ENCODE results near the gene BIRC5. TPM values are rescaled to one million over a fixed set of nuclear protein-coding genes. Genes with fewer than 3 reads are reported as not detected.

BIRC5 gene
- total RNA-seq, 1 experiment from 2014 or later, result 140 TPM

GRCh38 chr17:78268191-78268874 lies 54.3 kb downstream of the BIRC5 start:
- Histone ChIP-seq H3K4me1 (ENCODE audit: control insufficient read depth in 1 of 2, insufficient read depth in 2 of 2, low read length in 2 of 2) (peaks cover 0 to 8% of the 10 kb centered on the region in 2 experiments; a peak in 1 of 4 replicates), H3K4me2 (ENCODE audit: low read length) (no peak overlapping the region), H3K4me3 (replicated peaks in 1 of 2; ENCODE audit: low read depth in 1 of 2, low read length in 2 of 2) (no peak overlapping the region), H3K27me3 (ENCODE audit: insufficient read depth, low read length) (no peaks in the 10 kb centered on the region), H3K9ac (ENCODE audit: low read length) (no peak overlapping the region), H3K9me3 (ENCODE audit: control insufficient read depth in 1 of 2, insufficient read depth in 1 of 2, low read depth in 1 of 2, low read length in 2 of 2) (no peaks in the 10 kb centered on the region), H3K79me2 (ENCODE audit: insufficient read depth, low read length) (no peaks in the 10 kb centered on the region), H3K9me2 (ENCODE audit: insufficient read depth) (no peaks in the 10 kb centered on the region), H2AFZ (ENCODE audit: low read depth, low read length, poor library complexity, severe bottlenecking) (no peak overlapping the region), H3K36me3 (ENCODE audit: control insufficient read depth in 1 of 2, insufficient read depth in 2 of 2, low read length in 2 of 2) (no peaks in the 10 kb centered on the region), H3K27ac (ENCODE audit: low read depth, low read length) (no peak overlapping the region), H4K20me1 (ENCODE audit: insufficient read depth) (no peaks in the 10 kb centered on the region)
- CTCF ChIA-PET, result interaction anchor here (1.9 kb wide), 1 partner anchor 18 kb away, joined by 10 read pairs; no protein-coding TSS in a partner anchor
- ATAC-seq (no peak), DNase-seq (ENCODE audit: low read depth, low spot score) (no peak)
- BruUV-seq (replicated peaks), result no TSS peak
- RAD21 ChIA-PET (ENCODE audit: low non-redundant PET in 1 of 2, low total read pairs in 2 of 2, uncharacterized antibody in 2 of 2, unreplicated experiment in 2 of 2), result no interaction called here
- no peak for TF ChIP-seq POLR2A (IDR thresholded peaks at IDR 0.05; ENCODE audit: borderline replicate concordance, extremely low read depth, insufficient read depth, insufficient read length)
- no peak for TF ChIP-seq ZNF274 (IDR thresholded peaks at IDR 0.05; ENCODE audit: low read depth, low read length)
- TF ChIP-seq CEBPB (IDR thresholded peaks at IDR 0.05; ENCODE audit: low read depth), result no peak
- TF ChIP-seq REST (IDR thresholded peaks at IDR 0.05; ENCODE audit: low read depth), result no peak
- TF ChIP-seq JUND (IDR thresholded peaks at IDR 0.05), result no peak
- no peak for TF ChIP-seq CTCF (IDR thresholded peaks at IDR 0.05 in 2 of 3, conservative IDR thresholded peaks at IDR 0.05 in 1 of 3; ENCODE audit: borderline replicate concordance in 1 of 3, insufficient read depth in 1 of 3, low read depth in 2 of 3, low read length in 2 of 3)
- TF ChIP-seq, protein P1, sequence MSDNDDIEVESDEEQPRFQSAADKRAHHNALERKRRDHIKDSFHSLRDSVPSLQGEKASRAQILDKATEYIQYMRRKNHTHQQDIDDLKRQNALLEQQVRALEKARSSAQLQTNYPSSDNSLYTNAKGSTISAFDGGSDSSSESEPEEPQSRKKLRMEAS (IDR thresholded peaks at IDR 0.05), result no peak
- no peak for TF ChIP-seq TCF7L2 (IDR thresholded peaks at IDR 0.05; ENCODE audit: borderline replicate concordance, extremely low read depth, insufficient read depth, insufficient read length)
- no peak for TF ChIP-seq ZBTB33 (IDR thresholded peaks at IDR 0.05; ENCODE audit: extremely low read depth, insufficient replicate concordance, low read length)
- no peak for TF ChIP-seq SP1 (IDR thresholded peaks at IDR 0.05; ENCODE audit: low read depth)
- TF ChIP-seq YY1 (IDR thresholded peaks at IDR 0.05; ENCODE audit: extremely low read depth, insufficient replicate concordance, low read depth, low read length), result no peak
- TF ChIP-seq RAD21 (IDR thresholded peaks at IDR 0.05; ENCODE audit: low read depth), result no peak
- no peak for TF ChIP-seq EGR1 (IDR thresholded peaks at IDR 0.05; ENCODE audit: low read depth)
- POLR2A ChIA-PET, result no interaction called here
- intact Hi-C loops (cut with micrococcal nuclease), result no loop called here

All from HCT116 (cell line).